HL-60 (cell line): ENCODE results near the gene PDE4B.

Experiments
- GABPA ChIP-seq: IDR thresholded peaks from 2 replicates; pipeline ENCODE4 v1.6.1; 2012; ENCODE audit warnings: low read depth
- POLR2AphosphoS5 ChIP-seq: IDR thresholded peaks from 2 replicates; pipeline ENCODE4 v1.6.1; 2012; ENCODE audit warnings: low read depth
- SPI1 ChIP-seq: IDR thresholded peaks from 2 replicates; pipeline ENCODE4 v1.6.1; 2012; ENCODE audit warnings: low read depth, mild to moderate bottlenecking, borderline replicate concordance
- TF ChIP-seq, protein P1 (sequence below): IDR thresholded peaks from one replicate; pipeline ENCODE4 v1.5.1; 2011; ENCODE audit warnings: low read length, control low read depth, inconsistent platforms; ENCODE audit not compliant: insufficient read depth
- TF ChIP-seq, protein P2 (sequence below): IDR thresholded peaks from 2 replicates; pipeline ENCODE4 v1.6.1; 2012; ENCODE audit warnings: low read depth; ENCODE audit not compliant: insufficient replicate concordance

DNA sequence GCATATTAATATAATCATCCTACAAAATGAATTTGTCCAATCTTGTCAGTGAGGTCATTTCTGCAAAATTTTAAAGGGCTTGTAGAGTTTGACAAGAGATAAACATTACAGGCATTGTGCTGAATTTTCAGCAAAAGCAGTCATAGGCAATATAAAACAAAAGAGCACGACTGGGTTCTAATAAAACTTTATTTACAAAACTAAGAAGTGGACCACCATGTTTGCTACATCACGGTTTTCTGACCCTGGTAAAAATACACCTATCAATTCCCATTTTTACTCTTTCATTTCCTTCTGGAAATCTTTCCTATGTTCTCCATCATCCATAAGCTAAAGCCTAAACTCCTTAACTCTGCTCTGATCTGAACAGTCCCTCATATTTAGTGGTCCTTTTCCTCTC, 511.4 kb downstream of the PDE4B start:
- TF ChIP-seq, protein P1, sequence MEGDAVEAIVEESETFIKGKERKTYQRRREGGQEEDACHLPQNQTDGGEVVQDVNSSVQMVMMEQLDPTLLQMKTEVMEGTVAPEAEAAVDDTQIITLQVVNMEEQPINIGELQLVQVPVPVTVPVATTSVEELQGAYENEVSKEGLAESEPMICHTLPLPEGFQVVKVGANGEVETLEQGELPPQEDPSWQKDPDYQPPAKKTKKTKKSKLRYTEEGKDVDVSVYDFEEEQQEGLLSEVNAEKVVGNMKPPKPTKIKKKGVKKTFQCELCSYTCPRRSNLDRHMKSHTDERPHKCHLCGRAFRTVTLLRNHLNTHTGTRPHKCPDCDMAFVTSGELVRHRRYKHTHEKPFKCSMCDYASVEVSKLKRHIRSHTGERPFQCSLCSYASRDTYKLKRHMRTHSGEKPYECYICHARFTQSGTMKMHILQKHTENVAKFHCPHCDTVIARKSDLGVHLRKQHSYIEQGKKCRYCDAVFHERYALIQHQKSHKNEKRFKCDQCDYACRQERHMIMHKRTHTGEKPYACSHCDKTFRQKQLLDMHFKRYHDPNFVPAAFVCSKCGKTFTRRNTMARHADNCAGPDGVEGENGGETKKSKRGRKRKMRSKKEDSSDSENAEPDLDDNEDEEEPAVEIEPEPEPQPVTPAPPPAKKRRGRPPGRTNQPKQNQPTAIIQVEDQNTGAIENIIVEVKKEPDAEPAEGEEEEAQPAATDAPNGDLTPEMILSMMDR = no peak
- no peak for TF ChIP-seq POLR2AphosphoS5
- TF ChIP-seq SPI1 = no peak
- TF ChIP-seq, protein P2, sequence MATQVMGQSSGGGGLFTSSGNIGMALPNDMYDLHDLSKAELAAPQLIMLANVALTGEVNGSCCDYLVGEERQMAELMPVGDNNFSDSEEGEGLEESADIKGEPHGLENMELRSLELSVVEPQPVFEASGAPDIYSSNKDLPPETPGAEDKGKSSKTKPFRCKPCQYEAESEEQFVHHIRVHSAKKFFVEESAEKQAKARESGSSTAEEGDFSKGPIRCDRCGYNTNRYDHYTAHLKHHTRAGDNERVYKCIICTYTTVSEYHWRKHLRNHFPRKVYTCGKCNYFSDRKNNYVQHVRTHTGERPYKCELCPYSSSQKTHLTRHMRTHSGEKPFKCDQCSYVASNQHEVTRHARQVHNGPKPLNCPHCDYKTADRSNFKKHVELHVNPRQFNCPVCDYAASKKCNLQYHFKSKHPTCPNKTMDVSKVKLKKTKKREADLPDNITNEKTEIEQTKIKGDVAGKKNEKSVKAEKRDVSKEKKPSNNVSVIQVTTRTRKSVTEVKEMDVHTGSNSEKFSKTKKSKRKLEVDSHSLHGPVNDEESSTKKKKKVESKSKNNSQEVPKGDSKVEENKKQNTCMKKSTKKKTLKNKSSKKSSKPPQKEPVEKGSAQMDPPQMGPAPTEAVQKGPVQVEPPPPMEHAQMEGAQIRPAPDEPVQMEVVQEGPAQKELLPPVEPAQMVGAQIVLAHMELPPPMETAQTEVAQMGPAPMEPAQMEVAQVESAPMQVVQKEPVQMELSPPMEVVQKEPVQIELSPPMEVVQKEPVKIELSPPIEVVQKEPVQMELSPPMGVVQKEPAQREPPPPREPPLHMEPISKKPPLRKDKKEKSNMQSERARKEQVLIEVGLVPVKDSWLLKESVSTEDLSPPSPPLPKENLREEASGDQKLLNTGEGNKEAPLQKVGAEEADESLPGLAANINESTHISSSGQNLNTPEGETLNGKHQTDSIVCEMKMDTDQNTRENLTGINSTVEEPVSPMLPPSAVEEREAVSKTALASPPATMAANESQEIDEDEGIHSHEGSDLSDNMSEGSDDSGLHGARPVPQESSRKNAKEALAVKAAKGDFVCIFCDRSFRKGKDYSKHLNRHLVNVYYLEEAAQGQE = no peak
- no peak for TF ChIP-seq GABPA
